Astrocyte (in vitro differentiated cells and primary cell): ENCODE results near the gene ACKR4.

Experiments
- CTCF ChIP-seq: IDR thresholded peaks from 2 replicates; pipeline ENCODE4 v1.5.1; 2011; ENCODE audit warnings: low read depth, mild to moderate bottlenecking, inconsistent platforms, low read length, moderate library complexity; ENCODE audit not compliant: insufficient read depth
- EZH2 ChIP-seq: IDR thresholded peaks from 2 replicates; pipeline ENCODE4 v1.6.1; 2012; ENCODE audit warnings: mild to moderate bottlenecking, low read length, inconsistent platforms; ENCODE audit not compliant: insufficient read depth

- no peak for TF ChIP-seq CTCF
- TF ChIP-seq EZH2 = no peak
These were observed 27.5 kb upstream of the ACKR4 start for GRCh38 chr3:132569580-132569979.
